Endodermal cell (in vitro differentiated cells): ENCODE measurements around the gene RMDN3. TPM values are rescaled to one million over a fixed set of nuclear protein-coding genes. Genes with fewer than 3 reads are reported as not detected.

Experiments
- DNase-seq: peaks from one replicate; pipeline ENCODE4 v3.0.0-alpha.2; 2017
- H3K27ac ChIP-seq: 2 replicates; pipeline ENCODE4 v1.5.1; 2013; ENCODE audit warnings: mild to moderate bottlenecking, low read depth, low read length, moderate library complexity
- H3K27me3 ChIP-seq: 2 replicates; pipeline ENCODE4 v1.6.1; 2013; ENCODE audit warnings: mild to moderate bottlenecking, low read length, moderate library complexity; ENCODE audit not compliant: insufficient read depth, control insufficient read depth, poor library complexity, severe bottlenecking
- H3K36me3 ChIP-seq: 2 replicates; pipeline ENCODE4 v1.7.0; 2013; ENCODE audit warnings: mild to moderate bottlenecking, low read length, moderate library complexity; ENCODE audit not compliant: control insufficient read depth, insufficient read depth
- H3K4me1 ChIP-seq: one replicate; pipeline ENCODE4 v1.7.0; 2013; ENCODE audit warnings: low read length; ENCODE audit not compliant: control insufficient read depth, insufficient read depth
- H3K4me3 ChIP-seq: 2 replicates; pipeline ENCODE4 v1.5.1; 2013; ENCODE audit warnings: mild to moderate bottlenecking, low read length, moderate library complexity
- H3K9ac ChIP-seq: 2 replicates; pipeline ENCODE4 v1.6.1; 2013; ENCODE audit warnings: mild to moderate bottlenecking, low read length, moderate library complexity; ENCODE audit not compliant: poor library complexity, severe bottlenecking; ENCODE audit errors: extremely low read depth
- H3K9me3 ChIP-seq: 2 replicates; pipeline ENCODE4 v1.6.1; 2013; ENCODE audit warnings: mild to moderate bottlenecking, low read length, moderate library complexity; ENCODE audit not compliant: control insufficient read depth
- H3K27ac Mint-ChIP-seq: 2 replicates; pipeline ENCODE4 v1.8.0; 2020; ENCODE audit warnings: mixed read lengths
- H3K27me3 Mint-ChIP-seq: 2 replicates; pipeline ENCODE4 v1.8.0; 2021; ENCODE audit warnings: mild to moderate bottlenecking, mixed read lengths; ENCODE audit not compliant: insufficient read depth
- H3K36me3 Mint-ChIP-seq: 2 replicates; pipeline ENCODE4 v1.8.0; 2020; ENCODE audit warnings: low read depth, mixed read lengths
- H3K4me1 Mint-ChIP-seq: 2 replicates; pipeline ENCODE4 v1.8.0; 2020; ENCODE audit warnings: mixed read lengths
- H3K4me3 Mint-ChIP-seq: 2 replicates; pipeline ENCODE4 v1.8.0; 2020; ENCODE audit warnings: mild to moderate bottlenecking, moderate library complexity, mixed read lengths
- H3K9me3 Mint-ChIP-seq: 2 replicates; pipeline ENCODE4 v1.8.0; 2020; ENCODE audit warnings: mild to moderate bottlenecking, mixed read lengths
- WGBS, 2 experiments: methylation state at CpG; one replicate each; pipeline versions ENCODE4 v1.1.5 to v1.1.7; 2013; ENCODE audit warnings: missing lambda C conversion rate in 2 of 2, mixed read lengths in 1 of 2; ENCODE audit not compliant: insufficient coverage in 1 of 2, insufficient read length in 1 of 2; 5-methylcytosine and 5-hydroxymethylcytosine counted together
- total RNA-seq, 2 donors: library from RNA; stranded (reverse); fragmentation: NEBNext Ultra II Directional in 1 of 2; extraction: Animal tissue kit (Norgen Biotek cat#: 25700) in 1 of 2; gene quantifications; 2 replicates in 1 of 2; 3 replicates in 1 of 2; pipeline ENCODE4 v1.2.1, GENCODE V29; 2021
- TF ChIP-seq, protein P1 (sequence below): fragments of 200-600 bp; sonication (generic); conservative IDR thresholded peaks from 2 replicates; pipeline ENCODE4 v1.5.0; 2021; ENCODE audit warnings: antibody characterized with exemption, mild to moderate bottlenecking

The RMDN3 gene
- total RNA-seq, 2 donors from 2014 or later = 15.7 to 23.5 TPM

DNA sequence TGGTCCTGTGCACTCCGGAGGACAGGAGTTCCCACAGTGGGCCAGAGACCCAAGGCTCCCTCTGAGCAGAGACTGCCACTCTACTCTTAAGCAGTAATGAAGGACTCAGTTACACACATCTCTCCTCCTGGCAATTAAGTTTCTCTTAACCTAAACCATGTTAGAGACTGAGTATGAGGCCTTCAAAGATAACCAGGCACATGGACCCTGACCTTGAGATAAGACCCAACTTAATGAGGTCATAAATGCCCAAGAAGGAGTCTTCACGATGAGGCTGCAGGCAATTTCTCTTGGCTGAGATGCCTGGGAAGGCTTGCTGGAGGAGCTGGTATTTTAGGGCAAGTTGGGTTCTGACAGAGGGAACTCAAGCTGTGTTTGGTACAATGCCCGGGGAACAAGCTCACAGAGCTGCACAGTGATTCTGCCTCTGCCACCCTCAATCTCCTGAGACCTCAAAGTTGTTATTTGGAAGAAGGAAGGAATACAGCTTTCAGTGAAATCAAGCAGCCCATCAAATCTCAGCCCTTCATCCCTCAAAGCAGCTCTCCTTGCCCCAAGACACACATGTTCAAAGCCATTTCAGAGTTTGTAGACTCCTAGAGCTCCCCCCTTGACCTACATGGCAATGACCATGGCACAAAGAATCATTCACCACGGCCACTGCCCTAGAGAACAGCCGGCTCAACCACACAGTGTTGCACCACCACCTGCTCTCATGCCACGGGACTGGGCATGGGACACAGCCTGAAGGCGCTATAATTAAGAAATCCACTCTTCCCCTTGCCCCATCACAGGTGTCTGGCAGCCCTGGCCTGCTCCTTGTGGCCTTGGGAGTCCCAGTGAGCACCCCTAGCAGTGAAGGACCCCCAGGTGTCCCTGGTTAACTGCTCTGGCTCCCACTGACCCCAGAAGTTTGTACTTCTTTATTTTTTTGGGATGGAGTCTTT is 7.1 kb downstream of the RMDN3 start:
- DNase-seq = no peak
- H3K4me1 Mint-ChIP-seq = no peaks in the 10 kb centered on the region
- Histone ChIP-seq H3K27me3 (no peaks in the 10 kb centered on the region), H3K9me3 (no peaks in the 10 kb centered on the region), H3K27ac (no peak overlapping the region), H3K4me3 (no peak overlapping the region), H3K9ac (no peak overlapping the region), H3K4me1 (no peaks in the 10 kb centered on the region), H3K36me3 (peaks cover 60% of the 10 kb centered on the region)
- WGBS, 2 experiments = 85 to 91% methylated on average over 1 to 7 of the region's 7 CpGs
- no peaks in the 10 kb centered on the region for H3K9me3 Mint-ChIP-seq
- H3K27me3 Mint-ChIP-seq = no peaks in the 10 kb centered on the region
- TF ChIP-seq, protein P1, sequence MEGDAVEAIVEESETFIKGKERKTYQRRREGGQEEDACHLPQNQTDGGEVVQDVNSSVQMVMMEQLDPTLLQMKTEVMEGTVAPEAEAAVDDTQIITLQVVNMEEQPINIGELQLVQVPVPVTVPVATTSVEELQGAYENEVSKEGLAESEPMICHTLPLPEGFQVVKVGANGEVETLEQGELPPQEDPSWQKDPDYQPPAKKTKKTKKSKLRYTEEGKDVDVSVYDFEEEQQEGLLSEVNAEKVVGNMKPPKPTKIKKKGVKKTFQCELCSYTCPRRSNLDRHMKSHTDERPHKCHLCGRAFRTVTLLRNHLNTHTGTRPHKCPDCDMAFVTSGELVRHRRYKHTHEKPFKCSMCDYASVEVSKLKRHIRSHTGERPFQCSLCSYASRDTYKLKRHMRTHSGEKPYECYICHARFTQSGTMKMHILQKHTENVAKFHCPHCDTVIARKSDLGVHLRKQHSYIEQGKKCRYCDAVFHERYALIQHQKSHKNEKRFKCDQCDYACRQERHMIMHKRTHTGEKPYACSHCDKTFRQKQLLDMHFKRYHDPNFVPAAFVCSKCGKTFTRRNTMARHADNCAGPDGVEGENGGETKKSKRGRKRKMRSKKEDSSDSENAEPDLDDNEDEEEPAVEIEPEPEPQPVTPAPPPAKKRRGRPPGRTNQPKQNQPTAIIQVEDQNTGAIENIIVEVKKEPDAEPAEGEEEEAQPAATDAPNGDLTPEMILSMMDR = no peak
- no peak overlapping the region for H3K27ac Mint-ChIP-seq
- no peak overlapping the region for H3K4me3 Mint-ChIP-seq
- peaks cover 25% of the 10 kb centered on the region for H3K36me3 Mint-ChIP-seq

DNA sequence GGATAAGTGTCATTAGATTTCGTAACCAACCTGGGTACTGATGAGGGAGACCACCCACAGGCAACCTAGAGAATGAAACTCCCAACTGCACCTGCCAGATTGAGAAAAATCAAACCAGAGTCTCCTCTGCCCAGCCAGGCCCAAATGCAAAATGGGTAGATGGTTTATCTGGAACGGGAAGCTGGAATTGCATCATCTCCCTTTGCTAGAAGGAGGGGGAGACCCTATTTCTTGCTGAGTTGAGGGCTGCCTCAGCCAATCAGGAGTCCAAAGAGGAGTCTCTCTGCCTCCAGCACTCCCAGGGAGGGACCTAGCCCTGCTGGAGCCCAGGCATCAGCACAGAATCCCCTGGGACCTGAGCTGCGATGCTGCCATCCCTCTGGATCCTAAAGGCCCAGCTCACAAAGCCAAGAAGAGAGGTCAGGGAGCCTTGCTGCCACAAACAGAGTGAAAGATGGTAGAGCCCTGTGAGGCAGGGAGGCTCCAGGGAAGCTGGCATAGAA is 8.1 kb downstream of the RMDN3 start:
- Histone ChIP-seq H3K4me3 (no peak overlapping the region), H3K27ac (no peak overlapping the region), H3K4me1 (no peaks in the 10 kb centered on the region), H3K27me3 (no peaks in the 10 kb centered on the region), H3K9me3 (no peaks in the 10 kb centered on the region), H3K9ac (no peak overlapping the region), H3K36me3 (peaks cover 56% of the 10 kb centered on the region)
- Mint-ChIP-seq H3K4me1 (no peaks in the 10 kb centered on the region), H3K9me3 (no peaks in the 10 kb centered on the region), H3K36me3 (peaks cover 31% of the 10 kb centered on the region), H3K4me3 (no peak overlapping the region), H3K27me3 (no peaks in the 10 kb centered on the region), H3K27ac (no peak overlapping the region)
- DNase-seq = no peak
- WGBS, 2 experiments = 93% methylated on average over 3 of the region's 3 CpGs
- TF ChIP-seq, protein P1 = no peak

DNA sequence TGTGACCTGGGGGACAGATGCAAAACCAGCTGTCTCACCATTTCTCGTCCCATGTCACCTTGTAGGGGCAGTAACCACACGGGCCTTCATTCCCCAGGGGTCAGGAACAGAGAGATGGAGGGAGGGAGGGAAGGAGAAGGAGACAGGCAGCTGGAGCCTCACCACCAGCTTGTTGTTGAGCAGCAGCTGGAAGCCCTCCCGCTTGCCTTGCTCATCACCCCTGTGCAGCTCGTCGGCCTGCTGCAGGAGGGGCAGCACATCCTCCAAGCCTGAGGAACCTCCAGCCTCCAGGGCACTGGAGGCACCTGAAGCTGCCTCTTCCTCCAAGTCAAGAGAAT is 10.3 kb downstream of the RMDN3 start:
- no peaks in the 10 kb centered on the region for H3K27me3 Mint-ChIP-seq
- no peak overlapping the region for H3K27ac ChIP-seq

More for the DNA sequence above, 10.3 kb downstream of the RMDN3 start:
- TF ChIP-seq, protein P1 = no peak
- Mint-ChIP-seq H3K36me3 (peaks cover 24% of the 10 kb centered on the region), H3K4me1 (no peaks in the 10 kb centered on the region), H3K9me3 (no peaks in the 10 kb centered on the region), H3K4me3 (no peak overlapping the region), H3K27ac (no peak overlapping the region)
- H3K27me3 ChIP-seq = no peaks in the 10 kb centered on the region
- H3K36me3 ChIP-seq = peaks cover 52% of the 10 kb centered on the region
- H3K4me1 ChIP-seq = no peaks in the 10 kb centered on the region
- H3K4me3 ChIP-seq = no peak overlapping the region
- DNase-seq = no peak
- WGBS, 2 experiments = 84 to 94% methylated on average over 5 of the region's 5 CpGs
- no peak overlapping the region for H3K9ac ChIP-seq
- no peaks in the 10 kb centered on the region for H3K9me3 ChIP-seq
